Stimulated activated CD8-positive, alpha-beta memory T cell treated with anti-CD3 and anti-CD28 coated beads, Interleukin-15, amount 100 ng/mL, for 48 hours (primary cell): ENCODE results near the gene ARHGAP5.
"Not testable (repeated sequence)": the region's sequence is repeated elsewhere in the genome, so short reads cannot be mapped to it uniquely, and the experiment has no call there.

ENCODE experiments used
- DNase-seq, 2 donors: peaks; one replicate each; pipeline ENCODE4 v3.0.0-alpha.2; 2020; ENCODE audit warnings: low read depth in 2 of 2

The ARHGAP5 gene

GRCh38 chr14:32109676-32110547 is 32.8 kb downstream of the ARHGAP5 start:
- no peak for DNase-seq

GRCh38 chr14:32110548-32110896 is 33.4 kb downstream of the ARHGAP5 start:
- no peak for DNase-seq

GRCh38 chr14:32121536-32121935 is 44.4 kb downstream of the ARHGAP5 start:
- DNase-seq, result no peak

- DNase-seq, result no peak
Measured at GRCh38 chr14:32121948-32122347, 44.8 kb downstream of the ARHGAP5 start.

- not testable (repeated sequence) for DNase-seq
Measured at GRCh38 chr14:32126899-32127730, 50.0 kb downstream of the ARHGAP5 start.

GRCh38 chr14:32127731-32128654 is 50.9 kb downstream of the ARHGAP5 start:
- DNase-seq, result not testable (repeated sequence)

- no peak for DNase-seq
Measured at GRCh38 chr14:32128703-32129102, 51.6 kb downstream of the ARHGAP5 start.

- no peak for DNase-seq
Measured at GRCh38 chr14:32129124-32129523, 52.0 kb downstream of the ARHGAP5 start.

- not testable (repeated sequence) for DNase-seq
Measured at GRCh38 chr14:32131689-32132088, 54.6 kb downstream of the ARHGAP5 start.

GRCh38 chr14:32134448-32135097 is 57.5 kb downstream of the ARHGAP5 start:
- no peak for DNase-seq

- no peak for DNase-seq
Measured at GRCh38 chr14:32136027-32136825, 59.1 kb downstream of the ARHGAP5 start.

- DNase-seq, result no peak
Measured at GRCh38 chr14:32137313-32137712, 60.2 kb downstream of the ARHGAP5 start.

- no peak for DNase-seq
Measured at GRCh38 chr14:32137892-32138291, 60.8 kb downstream of the ARHGAP5 start.

GRCh38 chr14:32142341-32142740 is 65.2 kb downstream of the ARHGAP5 start:
- no peak for DNase-seq

- DNase-seq, result no peak
Measured at GRCh38 chr14:32142754-32143437, 65.8 kb downstream of the ARHGAP5 start.

- DNase-seq, result no peak
Measured at GRCh38 chr14:32150392-32150791, 73.3 kb downstream of the ARHGAP5 start.

- DNase-seq, result no peak
Measured at GRCh38 chr14:32166029-32166428, 88.9 kb downstream of the ARHGAP5 start.

- DNase-seq, result no peak
Measured at GRCh38 chr14:32166924-32167323, 89.8 kb downstream of the ARHGAP5 start.

GRCh38 chr14:32167907-32168306 is 90.8 kb downstream of the ARHGAP5 start:
- no peak for DNase-seq

- no peak for DNase-seq
Measured at GRCh38 chr14:32169191-32169590, 92.1 kb downstream of the ARHGAP5 start.
